Panc1 (cell line): ENCODE results near the gene SHROOM3. TPM values are rescaled to one million over a fixed set of nuclear protein-coding genes. Genes with fewer than 3 reads are reported as not detected.

Source experiments
- ATAC-seq: fragments of 200-7000 bp; cut with Tn5 transposase; 2 replicates; pipeline ENCODE4 v1.9.1; 2020; ENCODE audit warnings: mild to moderate bottlenecking, moderate library complexity
- BruUV-seq: library from RNA; stranded (reverse); fragments of 400-500 nt; replicated peaks from 2 replicates; lab custom pipeline; 2021; lab: Mats Ljungman, UMichigan
- CTCF ChIA-PET: fragments of 300-600 bp; sonication (Branson Sonifier 250); formaldehyde crosslinking; loops from one replicate; lab custom pipeline; 2022; ENCODE audit warnings: antibody characterized with exemption; lab: Charles Lee
- POLR2A ChIA-PET: fragments of 300-600 bp; sonication (Branson Sonifier 250); formaldehyde crosslinking; loops from one replicate; lab custom pipeline; 2022; ENCODE audit warnings: antibody characterized with exemption; lab: Charles Lee
- DNase-seq: peaks from one replicate; pipeline ENCODE4 v3.0.0-alpha.2; 2010; ENCODE audit warnings: low read depth, low spot score
- H3K27ac ChIP-seq: 2 replicates; pipeline ENCODE4 v1.5.1; 2011; ENCODE audit warnings: mild to moderate bottlenecking, low read length, inconsistent platforms
- H3K27me3 ChIP-seq: fragments of 200-500 bp; sonication (Bioruptor generic); 2 replicates; pipeline ENCODE4 v1.6.0; 2014; ENCODE audit warnings: low read length, inconsistent platforms; ENCODE audit not compliant: control insufficient read depth, insufficient read depth
- H3K36me3 ChIP-seq: fragments of 200-500 bp; sonication (Bioruptor generic); 2 replicates; pipeline ENCODE4 v1.5.1; 2014; ENCODE audit warnings: inconsistent platforms, mild to moderate bottlenecking, low read length, moderate library complexity; ENCODE audit not compliant: control insufficient read depth, insufficient read depth
- H3K4me1 ChIP-seq: 2 replicates; pipeline ENCODE4 v1.5.1; 2011; ENCODE audit warnings: inconsistent platforms, mild to moderate bottlenecking, low read length, moderate library complexity; ENCODE audit not compliant: control insufficient read depth, insufficient read depth
- H3K4me3 ChIP-seq, 2 experiments: 2 replicates each; pipeline ENCODE4 v1.5.1; 2011 to 2012; ENCODE audit warnings: low read depth in 2 of 2, low read length in 2 of 2, mild to moderate bottlenecking in 2 of 2, inconsistent platforms in 1 of 2, moderate library complexity in 1 of 2
- H3K9me3 ChIP-seq: fragments of 200-500 bp; sonication (Bioruptor generic); 2 replicates; pipeline ENCODE4 v1.5.1; 2014; ENCODE audit warnings: low read depth, mild to moderate bottlenecking, inconsistent platforms, low read length, moderate library complexity; ENCODE audit not compliant: control insufficient read depth, insufficient read depth
- CTCF ChIP-seq: fragments of 450-650 bp; IDR thresholded peaks from 2 replicates; pipeline ENCODE4 v1.5.1; 2017; ENCODE audit warnings: mild to moderate bottlenecking
- POLR2AphosphoS5 ChIP-seq: IDR thresholded peaks from 2 replicates; pipeline ENCODE4 v1.6.1; 2012; ENCODE audit warnings: mild to moderate bottlenecking, low read depth, low read length, moderate library complexity
- REST ChIP-seq, 2 experiments: IDR thresholded peaks; 2 replicates each; pipeline ENCODE4 v1.6.1; 2011 to 2012; ENCODE audit warnings: low read depth in 2 of 2, control low read depth in 1 of 2, low read length in 1 of 2, mild to moderate bottlenecking in 1 of 2, moderate library complexity in 1 of 2; ENCODE audit not compliant: insufficient read depth in 1 of 2
- SIN3A ChIP-seq: IDR thresholded peaks from 2 replicates; pipeline ENCODE4 v1.6.1; 2012; ENCODE audit warnings: low read depth, mild to moderate bottlenecking, low read length, moderate library complexity, borderline replicate concordance; ENCODE audit not compliant: insufficient read depth
- TCF7L2 ChIP-seq: IDR thresholded peaks from 2 replicates; pipeline ENCODE4 v1.6.1; 2011; ENCODE audit warnings: mild to moderate bottlenecking, low read depth, low read length, inconsistent platforms
- in situ Hi-C: cut with HindIII; loops from 2 replicates; pipeline ENCODE4 v1.10.0; 2016; ENCODE audit warnings: low sequenced_read_pairs, low pct_unique_long_range_greater_than_20kb
- intact Hi-C: fragments of 100-400 bp; cut with micrococcal nuclease; formaldehyde crosslinking; loops from one replicate; pipeline ENCODE4 v1.10.0; 2022; ENCODE audit not compliant: unreplicated experiment
- total RNA-seq: library from RNA; stranded (reverse); gene quantifications from one replicate; pipeline ENCODE4 v1.2.1, GENCODE V29; 2021; ENCODE audit not compliant: unreplicated experiment

Gene SHROOM3
- total RNA-seq, 1 experiment from 2014 or later, result 7.2 TPM

- intact Hi-C loops (no loop called here), in situ Hi-C loops (no loop called here)
- DNase-seq, result no peak
- Histone ChIP-seq H3K4me1 (no peaks in the 10 kb centered on the region; the same call in 1 of the 2 replicates), H3K4me3 (no peak overlapping the region), H3K9me3 (no peaks in the 10 kb centered on the region), H3K27ac (no peak overlapping the region), H3K27me3 (no peaks in the 10 kb centered on the region), H3K36me3 (no peaks in the 10 kb centered on the region)
- no TSS peak for BruUV-seq
- CTCF ChIA-PET, result no interaction called here
- no peak for ATAC-seq
- POLR2A ChIA-PET, result no interaction called here
- TF ChIP-seq TCF7L2 (no peak), CTCF (no peak), POLR2AphosphoS5 (no peak), SIN3A (no peak), REST (IDR thresholded peaks at IDR 0.05; ENCODE audit: insufficient read depth in 1 of 2, low read depth in 2 of 2, low read length in 1 of 2) (no peak)
Measured at GRCh38 chr4:76525751-76526150, 90.7 kb downstream of the SHROOM3 start.

GRCh38 chr4:76526585-76526990 is 91.6 kb downstream of the SHROOM3 start:
- CTCF ChIA-PET, result no interaction called here
- H3K9me3 ChIP-seq, result no peaks in the 10 kb centered on the region
- no peak for ATAC-seq

More at GRCh38 chr4:76526585-76526990, 91.6 kb downstream of the SHROOM3 start:
- no peak for DNase-seq
- POLR2A ChIA-PET, result no interaction called here
- no TSS peak for BruUV-seq
- Histone ChIP-seq H3K27ac (0 out of 2 replicates have a peak overlapping the region, but pooled peaks have one; percentile 12), H3K27me3 (no peaks in the 10 kb centered on the region), H3K4me3 (no peak overlapping the region), H3K36me3 (no peaks in the 10 kb centered on the region), H3K4me1 (no peaks in the 10 kb centered on the region; the same call in 1 of the 2 replicates)
- no peak for TF ChIP-seq CTCF
- TF ChIP-seq TCF7L2, result no peak
- no peak for TF ChIP-seq REST (IDR thresholded peaks at IDR 0.05; ENCODE audit: insufficient read depth in 1 of 2, low read depth in 2 of 2, low read length in 1 of 2)
- no peak for TF ChIP-seq POLR2AphosphoS5
- TF ChIP-seq SIN3A, result no peak
- intact Hi-C loops, result no loop called here
- in situ Hi-C loops, result no loop called here
